ENCODE measurements around the gene TIRAP.

DNA sequence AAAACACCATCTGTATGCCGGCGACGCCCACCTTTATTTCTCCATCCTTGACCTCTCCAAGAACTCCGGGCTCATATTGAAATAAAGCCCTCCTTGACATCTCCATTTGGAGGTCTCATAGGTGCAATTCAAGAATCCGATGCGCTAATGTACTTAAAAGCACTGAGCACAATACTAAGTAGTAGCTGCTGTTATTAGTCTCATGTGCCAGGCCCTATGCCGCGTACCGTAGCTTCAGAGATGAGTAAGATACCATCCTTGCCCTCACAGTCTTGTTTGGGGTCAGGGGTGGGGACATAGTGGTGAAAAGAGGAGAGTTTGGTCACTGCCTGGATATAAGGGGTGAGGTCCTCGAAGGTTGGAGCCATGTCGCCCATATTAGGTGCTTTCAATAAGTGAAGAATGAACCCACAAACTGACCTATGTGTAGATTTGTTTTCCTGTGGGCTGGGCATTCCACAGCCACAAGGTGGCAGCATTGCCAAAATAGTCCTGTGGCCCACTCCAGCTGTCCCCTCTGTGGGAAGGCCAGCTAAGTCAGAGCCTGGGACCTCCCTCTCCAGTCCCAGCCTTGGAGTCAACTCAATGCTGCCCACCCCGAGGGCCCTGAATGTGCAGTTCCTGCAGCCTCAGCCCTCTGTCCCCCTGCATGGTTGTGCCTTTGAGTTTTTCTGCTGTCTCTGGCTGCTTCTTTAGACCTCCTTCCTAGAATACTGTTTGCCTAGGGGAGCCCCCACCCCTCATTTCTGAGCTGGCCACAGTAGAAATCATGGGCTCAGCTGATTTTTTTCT, 27.5 kb downstream of the TIRAP start:
- TF ChIP-seq POLR2A (IDR thresholded peaks at IDR 0.05), result no peak
- TF ChIP-seq, protein P1, sequence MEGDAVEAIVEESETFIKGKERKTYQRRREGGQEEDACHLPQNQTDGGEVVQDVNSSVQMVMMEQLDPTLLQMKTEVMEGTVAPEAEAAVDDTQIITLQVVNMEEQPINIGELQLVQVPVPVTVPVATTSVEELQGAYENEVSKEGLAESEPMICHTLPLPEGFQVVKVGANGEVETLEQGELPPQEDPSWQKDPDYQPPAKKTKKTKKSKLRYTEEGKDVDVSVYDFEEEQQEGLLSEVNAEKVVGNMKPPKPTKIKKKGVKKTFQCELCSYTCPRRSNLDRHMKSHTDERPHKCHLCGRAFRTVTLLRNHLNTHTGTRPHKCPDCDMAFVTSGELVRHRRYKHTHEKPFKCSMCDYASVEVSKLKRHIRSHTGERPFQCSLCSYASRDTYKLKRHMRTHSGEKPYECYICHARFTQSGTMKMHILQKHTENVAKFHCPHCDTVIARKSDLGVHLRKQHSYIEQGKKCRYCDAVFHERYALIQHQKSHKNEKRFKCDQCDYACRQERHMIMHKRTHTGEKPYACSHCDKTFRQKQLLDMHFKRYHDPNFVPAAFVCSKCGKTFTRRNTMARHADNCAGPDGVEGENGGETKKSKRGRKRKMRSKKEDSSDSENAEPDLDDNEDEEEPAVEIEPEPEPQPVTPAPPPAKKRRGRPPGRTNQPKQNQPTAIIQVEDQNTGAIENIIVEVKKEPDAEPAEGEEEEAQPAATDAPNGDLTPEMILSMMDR (IDR thresholded peaks at IDR 0.05), result peak; percentile 70 to 84 (median 80)
